ENCODE results near the gene FXR2.

- peak; percentile 12; the same call in 1 of the 2 replicates for TF ChIP-seq CTCF (IDR thresholded peaks at IDR 0.05)
- TF ChIP-seq ZFX (IDR thresholded peaks at IDR 0.05; ENCODE audit: borderline replicate concordance), result no peak
Observed at GRCh38 chr17:7548585-7549400, 65.9 kb downstream of the FXR2 start, which contains the start of gene TNFSF12.

All from 22Rv1 (cell line).